ENCODE measurements around the gene MYRF.

- no peak for TF ChIP-seq CTCF (IDR thresholded peaks at IDR 0.05)
- no peak for TF ChIP-seq POLR2A (IDR thresholded peaks at IDR 0.05)
These were observed 50.2 kb downstream of the MYRF start for GRCh38 chr11:61802605-61803004.
